ENCODE data around the gene RNF144A.

The RNF144A gene

DNA sequence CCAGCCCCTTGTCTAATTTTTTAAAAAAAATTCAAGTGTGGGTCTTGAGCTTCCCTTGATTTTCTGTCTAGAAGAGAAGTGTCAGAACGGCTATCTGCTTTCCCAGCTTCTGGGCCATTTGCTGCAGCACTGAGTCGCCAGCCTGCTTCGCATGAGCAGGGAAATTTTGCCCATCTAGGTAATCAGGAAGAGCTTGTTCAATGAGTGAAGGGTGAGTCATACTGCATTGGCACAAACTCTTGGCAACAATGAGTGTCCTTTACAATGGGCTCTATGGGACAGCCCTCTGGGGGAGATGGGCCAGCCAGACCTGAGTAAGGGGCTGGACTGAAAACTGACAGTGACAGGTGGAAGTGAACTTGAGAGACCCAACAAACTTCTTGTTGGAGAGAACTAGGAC is 2.4 kb upstream of the RNF144A start:
- no peak for TF ChIP-seq FOXP2 (optimal IDR thresholded peaks at IDR 0.05; ENCODE audit: borderline replicate concordance, extremely low read depth, extremely low read length, insufficient read depth)
- no peak for TF ChIP-seq TAF1 (IDR thresholded peaks at IDR 0.05; ENCODE audit: borderline replicate concordance, insufficient read depth, low read length)
- TF ChIP-seq SIN3A (IDR thresholded peaks at IDR 0.05; ENCODE audit: borderline replicate concordance, insufficient read depth, low read length) = no peak

DNA sequence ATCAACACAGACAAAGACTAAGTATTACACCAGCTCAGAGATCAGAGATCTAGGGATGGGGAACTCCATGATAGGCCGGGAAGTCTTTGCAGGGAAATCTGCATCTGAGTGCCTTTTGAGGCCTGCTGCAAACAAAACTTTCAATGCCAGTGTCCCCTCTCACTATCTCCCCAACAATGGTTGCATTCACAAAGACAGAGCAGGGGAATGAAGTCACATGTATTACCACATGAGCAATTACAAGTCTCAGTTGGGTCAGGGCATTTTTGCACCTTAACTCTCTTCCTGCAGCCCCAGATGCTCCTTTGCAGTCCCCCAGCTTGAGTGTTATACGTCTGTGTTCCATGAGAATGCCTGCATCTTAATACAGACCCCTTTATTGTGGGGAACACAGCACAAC is 1.8 kb upstream of the RNF144A start:
- TF ChIP-seq POLR2AphosphoS5 (IDR thresholded peaks at IDR 0.05; ENCODE audit: low read depth, low read length) (no peak), FOXP2 (optimal IDR thresholded peaks at IDR 0.05; ENCODE audit: borderline replicate concordance, extremely low read depth, extremely low read length, insufficient read depth) (no peak), SIN3A (IDR thresholded peaks at IDR 0.05; ENCODE audit: borderline replicate concordance, insufficient read depth, low read length) (no peak), TAF1 (IDR thresholded peaks at IDR 0.05; ENCODE audit: borderline replicate concordance, insufficient read depth, low read length) (no peak)
- TF ChIP-seq, protein P1, sequence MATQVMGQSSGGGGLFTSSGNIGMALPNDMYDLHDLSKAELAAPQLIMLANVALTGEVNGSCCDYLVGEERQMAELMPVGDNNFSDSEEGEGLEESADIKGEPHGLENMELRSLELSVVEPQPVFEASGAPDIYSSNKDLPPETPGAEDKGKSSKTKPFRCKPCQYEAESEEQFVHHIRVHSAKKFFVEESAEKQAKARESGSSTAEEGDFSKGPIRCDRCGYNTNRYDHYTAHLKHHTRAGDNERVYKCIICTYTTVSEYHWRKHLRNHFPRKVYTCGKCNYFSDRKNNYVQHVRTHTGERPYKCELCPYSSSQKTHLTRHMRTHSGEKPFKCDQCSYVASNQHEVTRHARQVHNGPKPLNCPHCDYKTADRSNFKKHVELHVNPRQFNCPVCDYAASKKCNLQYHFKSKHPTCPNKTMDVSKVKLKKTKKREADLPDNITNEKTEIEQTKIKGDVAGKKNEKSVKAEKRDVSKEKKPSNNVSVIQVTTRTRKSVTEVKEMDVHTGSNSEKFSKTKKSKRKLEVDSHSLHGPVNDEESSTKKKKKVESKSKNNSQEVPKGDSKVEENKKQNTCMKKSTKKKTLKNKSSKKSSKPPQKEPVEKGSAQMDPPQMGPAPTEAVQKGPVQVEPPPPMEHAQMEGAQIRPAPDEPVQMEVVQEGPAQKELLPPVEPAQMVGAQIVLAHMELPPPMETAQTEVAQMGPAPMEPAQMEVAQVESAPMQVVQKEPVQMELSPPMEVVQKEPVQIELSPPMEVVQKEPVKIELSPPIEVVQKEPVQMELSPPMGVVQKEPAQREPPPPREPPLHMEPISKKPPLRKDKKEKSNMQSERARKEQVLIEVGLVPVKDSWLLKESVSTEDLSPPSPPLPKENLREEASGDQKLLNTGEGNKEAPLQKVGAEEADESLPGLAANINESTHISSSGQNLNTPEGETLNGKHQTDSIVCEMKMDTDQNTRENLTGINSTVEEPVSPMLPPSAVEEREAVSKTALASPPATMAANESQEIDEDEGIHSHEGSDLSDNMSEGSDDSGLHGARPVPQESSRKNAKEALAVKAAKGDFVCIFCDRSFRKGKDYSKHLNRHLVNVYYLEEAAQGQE (IDR thresholded peaks at IDR 0.05; ENCODE audit: insufficient read depth in 1 of 2, low read depth in 2 of 2, low read length in 2 of 2) = no peak

DNA sequence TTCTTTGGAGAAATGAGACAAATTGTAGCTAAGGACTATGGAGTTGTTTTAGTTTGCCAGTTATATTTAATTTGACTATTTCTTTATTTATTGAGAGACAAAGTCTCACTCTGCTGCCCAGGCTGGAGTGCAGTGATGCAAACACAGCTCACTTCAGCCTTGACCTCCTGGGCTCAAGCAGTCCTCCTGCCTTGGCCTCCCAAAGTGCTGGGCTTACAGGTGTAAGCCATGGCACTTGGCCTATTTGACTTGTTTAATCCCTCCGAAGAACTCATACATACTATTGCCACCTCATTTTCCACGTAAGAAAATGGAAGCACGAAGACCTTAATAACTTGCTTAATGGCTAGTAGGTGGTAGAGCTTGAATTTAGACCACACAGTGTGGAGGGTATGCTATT is 988 bp upstream of the RNF144A start:
- TF ChIP-seq, protein P1 (IDR thresholded peaks at IDR 0.05; ENCODE audit: insufficient read depth in 1 of 2, low read depth in 2 of 2, low read length in 2 of 2) = no peak
- TF ChIP-seq SIN3A (IDR thresholded peaks at IDR 0.05; ENCODE audit: borderline replicate concordance, insufficient read depth, low read length) (no peak), TAF1 (IDR thresholded peaks at IDR 0.05; ENCODE audit: borderline replicate concordance, insufficient read depth, low read length) (no peak), POLR2AphosphoS5 (IDR thresholded peaks at IDR 0.05; ENCODE audit: low read depth, low read length) (no peak), FOXP2 (optimal IDR thresholded peaks at IDR 0.05; ENCODE audit: borderline replicate concordance, extremely low read depth, extremely low read length, insufficient read depth) (no peak)

DNA sequence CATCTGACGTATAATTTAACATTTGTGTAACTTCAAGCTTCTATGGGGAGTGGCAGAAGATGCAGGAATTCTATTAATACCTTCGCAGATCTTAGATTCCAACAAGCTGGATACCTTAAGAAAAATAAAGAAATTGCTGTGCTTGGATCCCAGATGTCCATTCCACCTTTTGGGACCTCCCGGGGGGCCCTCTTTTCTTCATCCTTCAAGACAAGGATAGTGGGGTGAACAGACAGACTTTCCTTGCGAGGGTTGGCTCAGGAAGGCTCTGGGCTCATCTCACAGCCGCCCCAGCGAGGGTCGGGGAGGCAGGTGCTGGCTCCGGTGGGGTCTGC is 509 bp upstream of the RNF144A start:
- TF ChIP-seq FOXP2 (optimal IDR thresholded peaks at IDR 0.05; ENCODE audit: borderline replicate concordance, extremely low read depth, extremely low read length, insufficient read depth) = no peak
- TF ChIP-seq TAF1 (IDR thresholded peaks at IDR 0.05; ENCODE audit: borderline replicate concordance, insufficient read depth, low read length) = no peak
- no peak for TF ChIP-seq POLR2AphosphoS5 (IDR thresholded peaks at IDR 0.05; ENCODE audit: low read depth, low read length)
- TF ChIP-seq SIN3A (IDR thresholded peaks at IDR 0.05; ENCODE audit: borderline replicate concordance, insufficient read depth, low read length) = no peak
- TF ChIP-seq, protein P1 (IDR thresholded peaks at IDR 0.05; ENCODE audit: insufficient read depth in 1 of 2, low read depth in 2 of 2, low read length in 2 of 2) = no peak

DNA sequence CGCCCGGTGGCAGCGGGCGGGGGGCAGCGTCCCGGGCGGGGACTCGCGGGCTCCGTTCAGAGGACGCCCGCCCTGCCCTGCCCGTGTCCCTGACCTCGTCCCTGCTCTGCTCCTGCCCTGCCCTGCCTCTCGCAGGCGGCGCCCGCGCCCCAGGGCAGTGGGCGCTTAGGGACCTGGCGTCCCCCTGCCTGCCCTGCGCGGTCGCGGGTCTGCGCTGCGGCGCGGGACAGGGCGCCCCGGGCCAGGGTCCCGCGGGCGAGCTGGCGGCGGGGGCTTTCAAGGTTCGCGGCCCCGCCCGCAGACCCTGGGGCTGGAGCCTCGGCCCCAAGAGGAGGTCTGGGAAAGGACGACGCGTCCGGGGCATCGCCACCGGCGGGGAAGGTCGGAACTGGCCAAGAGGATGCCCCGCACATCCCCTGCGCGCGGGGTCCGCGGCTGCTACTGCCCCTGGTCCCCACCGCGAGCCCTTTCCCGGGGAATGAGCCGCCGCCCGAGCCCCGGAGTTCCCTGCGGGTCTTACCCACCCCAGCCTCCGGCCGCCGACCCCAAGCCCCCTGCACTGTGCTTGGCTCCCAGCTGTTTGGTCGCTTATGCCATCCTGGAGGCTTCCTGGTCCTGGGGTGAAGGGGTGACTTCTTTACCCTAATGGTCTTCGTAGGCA is 679 bp downstream of the RNF144A start:
- no peak for TF ChIP-seq TAF1 (IDR thresholded peaks at IDR 0.05; ENCODE audit: borderline replicate concordance, insufficient read depth, low read length)
- TF ChIP-seq SIN3A (IDR thresholded peaks at IDR 0.05; ENCODE audit: borderline replicate concordance, insufficient read depth, low read length) = no peak
- no peak for TF ChIP-seq FOXP2 (optimal IDR thresholded peaks at IDR 0.05; ENCODE audit: borderline replicate concordance, extremely low read depth, extremely low read length, insufficient read depth)

DNA sequence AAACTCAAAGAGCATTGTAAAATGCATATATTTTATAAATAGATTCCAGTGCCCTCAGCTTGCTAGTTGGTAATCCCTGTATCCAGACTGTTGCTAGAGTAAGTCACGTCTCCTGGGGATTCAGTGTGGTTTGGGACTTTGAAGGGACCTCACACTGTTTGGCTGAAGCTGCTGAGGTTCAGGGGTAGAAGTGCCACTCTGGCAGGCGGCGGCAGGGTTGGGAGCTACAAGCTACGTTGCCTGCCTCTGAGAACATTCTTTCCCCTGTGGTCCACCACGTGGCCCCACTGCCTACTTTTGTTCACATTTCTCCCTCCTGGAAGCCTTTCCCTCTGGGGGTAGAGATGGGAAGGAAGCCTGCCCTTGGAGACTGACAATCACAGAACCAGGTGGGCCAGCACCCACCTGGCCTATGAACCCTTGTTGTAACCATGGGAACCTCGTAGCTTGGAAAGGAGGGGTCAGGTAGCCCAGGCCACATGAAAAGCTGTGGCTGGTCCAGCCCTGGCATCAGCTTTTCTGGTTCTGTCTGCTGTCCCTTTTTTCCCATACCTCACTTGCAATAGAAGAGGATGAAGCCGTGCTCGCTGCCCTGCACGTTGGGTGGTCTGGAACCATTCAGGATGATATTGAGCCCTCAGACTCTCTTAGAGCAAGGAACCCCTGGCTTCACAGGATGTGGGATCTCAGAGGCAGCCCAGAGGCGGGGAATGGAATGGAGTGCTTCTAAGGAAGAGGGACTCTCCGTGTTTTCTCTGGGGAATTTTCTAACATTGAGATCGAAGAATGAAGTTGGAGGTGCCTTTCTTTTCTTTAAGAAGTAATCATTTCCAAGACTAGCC is 2.9 kb downstream of the RNF144A start:
- no peak for TF ChIP-seq TAF1 (IDR thresholded peaks at IDR 0.05; ENCODE audit: borderline replicate concordance, insufficient read depth, low read length)
- no peak for TF ChIP-seq SIN3A (IDR thresholded peaks at IDR 0.05; ENCODE audit: borderline replicate concordance, insufficient read depth, low read length)
- TF ChIP-seq, protein P1 (IDR thresholded peaks at IDR 0.05; ENCODE audit: insufficient read depth in 1 of 2, low read depth in 2 of 2, low read length in 2 of 2) = no peak
- no peak for TF ChIP-seq POLR2AphosphoS5 (IDR thresholded peaks at IDR 0.05; ENCODE audit: low read depth, low read length)
- no peak for TF ChIP-seq FOXP2 (optimal IDR thresholded peaks at IDR 0.05; ENCODE audit: borderline replicate concordance, extremely low read depth, extremely low read length, insufficient read depth)
